H1 (cell line): ENCODE results near the gene C1QTNF1.

Source experiments
- CTCF ChIP-seq, 3 experiments: IDR thresholded peaks; 1 replicate in 2 of 3; 2 replicates in 1 of 3; pipeline versions ENCODE4 v1.5.1 to v1.6.1; 2011; ENCODE audit warnings: low read length in 3 of 3, mild to moderate bottlenecking in 3 of 3, inconsistent platforms in 2 of 3, low read depth in 1 of 3, moderate library complexity in 1 of 3; ENCODE audit not compliant: insufficient read depth in 1 of 3; ENCODE audit errors: control extremely low read depth in 1 of 3
- GABPA ChIP-seq: IDR thresholded peaks from 2 replicates; pipeline ENCODE4 v1.6.1; 2011; ENCODE audit warnings: mild to moderate bottlenecking, low read length, moderate library complexity, borderline replicate concordance; ENCODE audit not compliant: insufficient read depth
- MAX ChIP-seq: IDR thresholded peaks from 2 replicates; pipeline ENCODE4 v1.6.1; 2012; ENCODE audit warnings: inconsistent platforms
- POLR2A ChIP-seq, 2 experiments: IDR thresholded peaks; 1 replicate in 1 of 2; 2 replicates in 1 of 2; pipeline ENCODE4 v1.6.1; 2011; ENCODE audit warnings: low read depth in 2 of 2, low read length in 2 of 2, mild to moderate bottlenecking in 2 of 2; ENCODE audit errors: control extremely low read depth in 1 of 2

- TF ChIP-seq CTCF (IDR thresholded peaks at IDR 0.05; ENCODE audit: control extremely low read depth in 1 of 3, insufficient read depth in 1 of 3, low read depth in 1 of 3, low read length in 3 of 3) (no peak), GABPA (no peak), POLR2A (IDR thresholded peaks at IDR 0.05; ENCODE audit: control extremely low read depth in 1 of 2, low read depth in 2 of 2, low read length in 2 of 2) (no peak), MAX (no peak)
These were observed 5.5 kb downstream of the C1QTNF1 start for GRCh38 chr17:79029327-79030009.
